Measurements from ENCODE around the gene C10orf62. TPM values are rescaled to one million over a fixed set of nuclear protein-coding genes. Genes with fewer than 3 reads are reported as not detected.
"Not testable (repeated sequence)": the region's sequence is repeated elsewhere in the genome, so short reads cannot be mapped to it uniquely, and the experiment has no call there.

The C10orf62 gene
- total and polyA plus RNA-seq, 8 donors: 0.14 to 0.15 TPM; not detected in 6

- DNase-seq: no peak
- Histone ChIP-seq H3K4me1 (peaks cover 3 to 5% of the 10 kb centered on the region in 2 donors), H3K4me3 (no peak overlapping the region), H3K36me3 (no peaks in the 10 kb centered on the region), H3K27me3 (no peaks in the 10 kb centered on the region), H3K27ac (no peak overlapping the region), H3K9me3 (no peaks in the 10 kb centered on the region)
- TF ChIP-seq CTCF (IDR thresholded peaks at IDR 0.05): no peak
- ATAC-seq: no peak
- intact Hi-C loops (cut with DNase I): no loop called here
These were observed 39.8 kb downstream of the C10orf62 start for GRCh38 chr10:97629289-97629688.

- intact Hi-C loops (cut with DNase I): no loop called here
- DNase-seq (no peak), ATAC-seq (no peak)
- no peaks in the 10 kb centered on the region for H3K36me3 ChIP-seq
- no peak overlapping the region for H3K4me3 ChIP-seq
- no peak for TF ChIP-seq CTCF (IDR thresholded peaks at IDR 0.05)
- H3K4me1 ChIP-seq: peaks cover 3 to 5% of the 10 kb centered on the region in 2 donors
- H3K27ac ChIP-seq: no peak overlapping the region
- no peaks in the 10 kb centered on the region for H3K27me3 ChIP-seq
- no peaks in the 10 kb centered on the region for H3K9me3 ChIP-seq
These were observed 41.6 kb downstream of the C10orf62 start for GRCh38 chr10:97631098-97631497.

GRCh38 chr10:97632949-97633884 is 43.7 kb downstream of the C10orf62 start, which contains the start of gene MORN4:
TSS of gene MORN4 (minus strand) at chr10:97633500. CDS start at chr10:97619653, 13,847 bp downstream.
- Histone ChIP-seq H3K36me3 (no peaks in the 10 kb centered on the region), H3K4me1 (peaks cover 3 to 5% of the 10 kb centered on the region in 2 donors), H3K9me3 (no peaks in the 10 kb centered on the region), H3K27ac (peak within 1 kb of the TSS in 1 of 2 donors; percentile 58), H3K4me3 (peak within 1 kb of the TSS; percentile 69 to 70), H3K27me3 (no peaks in the 10 kb centered on the region)
- DNase-seq (peak; percentile 93 to 94 (median 94)), ATAC-seq (peak; percentile 99)
- no peak for TF ChIP-seq CTCF (IDR thresholded peaks at IDR 0.05)
- intact Hi-C loops (cut with DNase I): no loop called here

GRCh38 chr10:97633921-97634320 is 44.4 kb downstream of the C10orf62 start:
- no peaks in the 10 kb centered on the region for H3K36me3 ChIP-seq
- no peaks in the 10 kb centered on the region for H3K9me3 ChIP-seq
- peak overlapping the region; percentile 69 to 70 for H3K4me3 ChIP-seq
- H3K27me3 ChIP-seq: no peaks in the 10 kb centered on the region
- H3K4me1 ChIP-seq: peaks cover 3 to 5% of the 10 kb centered on the region in 2 donors
- ATAC-seq (peak; percentile 55), DNase-seq (no peak)
- peak overlapping the region in 1 of 2 donors; percentile 58 for H3K27ac ChIP-seq
- peak; percentile 23 to 29 for TF ChIP-seq CTCF (IDR thresholded peaks at IDR 0.05)
- intact Hi-C loops (cut with DNase I): no loop called here

- H3K36me3 ChIP-seq: no peaks in the 10 kb centered on the region
- H3K27ac ChIP-seq: no peak overlapping the region
- ATAC-seq (no peak), DNase-seq (no peak)
- no peak for TF ChIP-seq CTCF (IDR thresholded peaks at IDR 0.05)
- no peaks in the 10 kb centered on the region for H3K27me3 ChIP-seq
- H3K4me3 ChIP-seq: no peak overlapping the region
- intact Hi-C loops (cut with DNase I): no loop called here
- H3K9me3 ChIP-seq: no peaks in the 10 kb centered on the region
- H3K4me1 ChIP-seq: peaks cover 3 to 5% of the 10 kb centered on the region in 2 donors
These were observed 46.1 kb downstream of the C10orf62 start for GRCh38 chr10:97635577-97635976.

GRCh38 chr10:97639090-97639489 is 49.6 kb downstream of the C10orf62 start:
- H3K27ac ChIP-seq; intact Hi-C loops (cut with DNase I); H3K4me3 ChIP-seq; DNase-seq; H3K36me3 ChIP-seq; H3K9me3 ChIP-seq; ATAC-seq; H3K27me3 ChIP-seq: not testable (repeated sequence)
- peaks cover 5 to 20% of the 10 kb centered on the region in 2 donors for H3K4me1 ChIP-seq

All from left lung (tissue), 10 donors.